OCI-LY1 (cell line): ENCODE results near the gene ADAT3.

Source experiments
- CTCF ChIP-seq: fragments of 200-600 bp; sonication (generic), shearing (Covaris generic); IDR thresholded peaks from 2 replicates; pipeline ENCODE4 v1.5.1; 2017; ENCODE audit warnings: mild to moderate bottlenecking, antibody characterized with exemption, low read length, moderate library complexity, mixed read lengths
- EZH2 ChIP-seq: fragments of 200-600 bp; sonication (generic), shearing (Covaris generic); IDR thresholded peaks from 2 replicates; pipeline ENCODE4 v1.8.0; 2017; ENCODE audit warnings: borderline replicate concordance, mixed run types, mild to moderate bottlenecking, antibody characterized with exemption, low read length, moderate library complexity, mixed read lengths

- TF ChIP-seq CTCF (no peak), EZH2 (no peak)
These were observed 37.9 kb upstream of the ADAT3 start for GRCh38 chr19:1867349-1867724.
